ENCODE measurements around the gene STRADB.
"Not testable (repeated sequence)": the region's sequence is repeated elsewhere in the genome, so short reads cannot be mapped to it uniquely, and the experiment has no call there.

STRADB gene

GRCh38 chr2:201425952-201426351, 25.6 kb upstream of the STRADB start:
- no peaks in the 10 kb centered on the region for H4K20me1 ChIP-seq (ENCODE audit: insufficient read depth)
- H3K9ac ChIP-seq = no peak overlapping the region
- H3K4me1 ChIP-seq (ENCODE audit: low read depth, poor library complexity, severe bottlenecking) = no peaks in the 10 kb centered on the region
- H3K4me3 ChIP-seq (IDR thresholded peaks at IDR 0.05; ENCODE audit: insufficient read depth, low read depth, low read length) = no peak overlapping the region
- no peaks in the 10 kb centered on the region for H3K27me3 ChIP-seq (ENCODE audit: insufficient read depth, low read depth)
- no peaks in the 10 kb centered on the region for H3K79me2 ChIP-seq (ENCODE audit: insufficient read depth, low read depth)
- TF ChIP-seq CTCF (conservative IDR thresholded peaks at IDR 0.05; ENCODE audit: low read depth, low read length) = no peak
- H3K4me2 ChIP-seq = no peak overlapping the region
- no peak overlapping the region for H3K27ac ChIP-seq
- no peaks in the 10 kb centered on the region for H3K36me3 ChIP-seq (ENCODE audit: insufficient read depth)
- no peak overlapping the region for H2AFZ ChIP-seq (ENCODE audit: low read depth)

GRCh38 chr2:201428366-201428765, 23.2 kb upstream of the STRADB start:
- H3K79me2 ChIP-seq (ENCODE audit: insufficient read depth, low read depth); H3K4me1 ChIP-seq (ENCODE audit: low read depth, poor library complexity, severe bottlenecking); H3K27ac ChIP-seq; H4K20me1 ChIP-seq (ENCODE audit: insufficient read depth); H2AFZ ChIP-seq (ENCODE audit: low read depth); H3K9ac ChIP-seq; H3K36me3 ChIP-seq (ENCODE audit: insufficient read depth); H3K4me2 ChIP-seq; H3K4me3 ChIP-seq (IDR thresholded peaks at IDR 0.05; ENCODE audit: insufficient read depth, low read depth, low read length); H3K27me3 ChIP-seq (ENCODE audit: insufficient read depth, low read depth): not testable (repeated sequence)

- not testable (repeated sequence) for H3K27ac ChIP-seq; H3K79me2 ChIP-seq (ENCODE audit: insufficient read depth, low read depth); H4K20me1 ChIP-seq (ENCODE audit: insufficient read depth); H3K36me3 ChIP-seq (ENCODE audit: insufficient read depth); H3K4me3 ChIP-seq (IDR thresholded peaks at IDR 0.05; ENCODE audit: insufficient read depth, low read depth, low read length); H3K9ac ChIP-seq; H2AFZ ChIP-seq (ENCODE audit: low read depth); H3K27me3 ChIP-seq (ENCODE audit: insufficient read depth, low read depth); H3K4me2 ChIP-seq; H3K4me1 ChIP-seq (ENCODE audit: low read depth, poor library complexity, severe bottlenecking)
Observed at GRCh38 chr2:201429835-201430234, 21.7 kb upstream of the STRADB start.

GRCh38 chr2:201430322-201430721, 21.2 kb upstream of the STRADB start:
- H3K36me3 ChIP-seq (ENCODE audit: insufficient read depth); H3K4me3 ChIP-seq (IDR thresholded peaks at IDR 0.05; ENCODE audit: insufficient read depth, low read depth, low read length); H3K27ac ChIP-seq; H3K27me3 ChIP-seq (ENCODE audit: insufficient read depth, low read depth); H2AFZ ChIP-seq (ENCODE audit: low read depth); H3K4me1 ChIP-seq (ENCODE audit: low read depth, poor library complexity, severe bottlenecking); H3K4me2 ChIP-seq; H4K20me1 ChIP-seq (ENCODE audit: insufficient read depth); H3K79me2 ChIP-seq (ENCODE audit: insufficient read depth, low read depth); H3K9ac ChIP-seq: not testable (repeated sequence)

GRCh38 chr2:201430839-201431238, 20.7 kb upstream of the STRADB start:
- no peak overlapping the region for H3K27ac ChIP-seq
- H3K27me3 ChIP-seq (ENCODE audit: insufficient read depth, low read depth) = no peaks in the 10 kb centered on the region
- no peak overlapping the region for H3K4me3 ChIP-seq (IDR thresholded peaks at IDR 0.05; ENCODE audit: insufficient read depth, low read depth, low read length)
- H4K20me1 ChIP-seq (ENCODE audit: insufficient read depth) = no peaks in the 10 kb centered on the region
- H3K4me2 ChIP-seq = no peak overlapping the region
- no peaks in the 10 kb centered on the region for H3K4me1 ChIP-seq (ENCODE audit: low read depth, poor library complexity, severe bottlenecking)
- no peak overlapping the region for H3K9ac ChIP-seq
- H2AFZ ChIP-seq (ENCODE audit: low read depth) = no peak overlapping the region
- no peaks in the 10 kb centered on the region; the same call in 1 of the 2 replicates for H3K79me2 ChIP-seq (ENCODE audit: insufficient read depth, low read depth)
- no peaks in the 10 kb centered on the region for H3K36me3 ChIP-seq (ENCODE audit: insufficient read depth)
- no peak for TF ChIP-seq CTCF (conservative IDR thresholded peaks at IDR 0.05; ENCODE audit: low read depth, low read length)

- Histone ChIP-seq H3K4me2 (no peak overlapping the region), H2AFZ (ENCODE audit: low read depth) (no peak overlapping the region), H3K27ac (no peak overlapping the region), H3K9ac (no peak overlapping the region), H3K27me3 (ENCODE audit: insufficient read depth, low read depth) (no peaks in the 10 kb centered on the region), H4K20me1 (ENCODE audit: insufficient read depth) (no peaks in the 10 kb centered on the region), H3K79me2 (ENCODE audit: insufficient read depth, low read depth) (no peaks in the 10 kb centered on the region; the same call in 1 of the 2 replicates), H3K36me3 (ENCODE audit: insufficient read depth) (no peaks in the 10 kb centered on the region), H3K4me3 (IDR thresholded peaks at IDR 0.05; ENCODE audit: insufficient read depth, low read depth, low read length) (no peak overlapping the region), H3K4me1 (ENCODE audit: low read depth, poor library complexity, severe bottlenecking) (no peaks in the 10 kb centered on the region)
- no peak for TF ChIP-seq CTCF (conservative IDR thresholded peaks at IDR 0.05; ENCODE audit: low read depth, low read length)
Observed at GRCh38 chr2:201432038-201432620, 19.4 kb upstream of the STRADB start.

Data from KMS-11 (cell line).